Astrocyte (in vitro differentiated cells and primary cell): Measurements from ENCODE around the gene LIN7A. TPM values are rescaled to one million over a fixed set of nuclear protein-coding genes. Genes with fewer than 3 reads are reported as not detected.

Experiments used
- DNase-seq: peaks from one replicate; pipeline ENCODE4 v3.0.0-alpha.2; 2010; ENCODE audit warnings: low read depth
- FAIRE-seq: peaks from 2 replicates; lab custom pipeline; 2011; peaks lifted over from hg19 to GRCh38; lab: Jason Lieb, UNC
- H2AFZ ChIP-seq: 2 replicates; pipeline ENCODE4 v1.6.0; 2012; ENCODE audit warnings: low read depth, low read length, inconsistent platforms
- H3K27ac ChIP-seq: 2 replicates; pipeline ENCODE4 v1.5.1; 2011; ENCODE audit warnings: low read depth, low read length, inconsistent platforms
- H3K27me3 ChIP-seq: 2 replicates; pipeline ENCODE4 v1.6.0; 2011; ENCODE audit warnings: low read length, inconsistent platforms; ENCODE audit not compliant: insufficient read depth
- H3K36me3 ChIP-seq: 2 replicates; pipeline ENCODE4 v1.5.1; 2011; ENCODE audit warnings: low read length, inconsistent platforms; ENCODE audit not compliant: insufficient read depth
- H3K4me1 ChIP-seq: 2 replicates; pipeline ENCODE4 v1.5.1; 2011; ENCODE audit warnings: low read length, inconsistent platforms; ENCODE audit not compliant: insufficient read depth
- H3K4me2 ChIP-seq: 2 replicates; pipeline ENCODE4 v1.6.0; 2012; ENCODE audit warnings: low read length, inconsistent platforms
- H3K4me3 ChIP-seq: 2 replicates; pipeline ENCODE4 v1.5.1; 2011; ENCODE audit warnings: low read depth, mild to moderate bottlenecking, low read length, inconsistent platforms; ENCODE audit not compliant: insufficient read depth
- H3K79me2 ChIP-seq: 2 replicates; pipeline ENCODE4 v1.6.0; 2012; ENCODE audit warnings: mild to moderate bottlenecking, low read length, inconsistent platforms; ENCODE audit not compliant: insufficient read depth
- H3K9ac ChIP-seq: 2 replicates; pipeline ENCODE4 v1.6.0; 2012; ENCODE audit warnings: mild to moderate bottlenecking, low read length, inconsistent platforms
- H3K9me3 ChIP-seq: 2 replicates; pipeline ENCODE4 v1.5.1; 2012; ENCODE audit warnings: low read depth, mild to moderate bottlenecking, low read length, inconsistent platforms; ENCODE audit not compliant: insufficient read depth
- H4K20me1 ChIP-seq: 2 replicates; pipeline ENCODE4 v1.6.0; 2012; ENCODE audit warnings: low read length, inconsistent platforms; ENCODE audit not compliant: insufficient read depth
- H3K27ac Mint-ChIP-seq: one replicate; pipeline ENCODE4 v1.8.0; 2021; ENCODE audit warnings: mild to moderate bottlenecking, mixed read lengths; ENCODE audit not compliant: unreplicated experiment
- H3K27me3 Mint-ChIP-seq: one replicate; pipeline ENCODE4 v1.8.0; 2021; ENCODE audit warnings: low read depth, mixed read lengths; ENCODE audit not compliant: unreplicated experiment
- H3K36me3 Mint-ChIP-seq: one replicate; pipeline ENCODE4 v1.8.0; 2021; ENCODE audit warnings: low read depth, mixed read lengths; ENCODE audit not compliant: unreplicated experiment
- H3K4me1 Mint-ChIP-seq: one replicate; pipeline ENCODE4 v1.8.0; 2021; ENCODE audit warnings: low read depth, mixed read lengths; ENCODE audit not compliant: unreplicated experiment
- H3K4me3 Mint-ChIP-seq: one replicate; pipeline ENCODE4 v1.8.0; 2021; ENCODE audit warnings: mild to moderate bottlenecking, moderate library complexity, mixed read lengths; ENCODE audit not compliant: unreplicated experiment
- H3K9me3 Mint-ChIP-seq: one replicate; pipeline ENCODE4 v1.8.0; 2021; ENCODE audit warnings: mild to moderate bottlenecking, mixed read lengths; ENCODE audit not compliant: unreplicated experiment
- EZH2 ChIP-seq: IDR thresholded peaks from 2 replicates; pipeline ENCODE4 v1.6.1; 2012; ENCODE audit warnings: mild to moderate bottlenecking, low read length, inconsistent platforms; ENCODE audit not compliant: insufficient read depth
- total RNA-seq: library from RNA; stranded (reverse); gene quantifications from 2 replicates; pipeline ENCODE4 v1.2.1, GENCODE V29; 2021
- TF ChIP-seq, protein P1 (sequence below): IDR thresholded peaks from 2 replicates; pipeline ENCODE4 v1.5.1; 2011; ENCODE audit warnings: low read depth, mild to moderate bottlenecking, inconsistent platforms, low read length, moderate library complexity; ENCODE audit not compliant: insufficient read depth

LIN7A gene
- total RNA-seq, 1 donor from 2014 or later = 1.6 TPM

DNA sequence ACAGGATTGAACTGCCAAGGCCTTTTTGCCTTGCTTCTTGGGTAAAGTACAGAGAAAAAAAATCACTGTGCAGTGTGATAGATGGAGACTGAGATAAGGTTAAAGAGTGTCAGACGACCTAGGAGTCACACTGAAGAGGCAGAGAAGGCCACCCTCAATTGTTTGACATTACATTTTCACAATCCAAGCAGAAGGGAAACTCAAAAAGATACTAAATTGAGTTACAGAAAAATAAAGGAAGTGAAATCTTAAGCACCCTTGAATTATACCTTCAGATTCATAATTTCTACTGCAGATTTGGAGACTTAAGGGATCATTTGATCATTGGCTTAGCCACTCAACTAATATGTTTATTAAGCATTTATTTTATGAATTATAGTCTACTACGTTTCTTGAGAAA is 123.9 kb downstream of the LIN7A start:
- DNase-seq (no peak), FAIRE-seq (no peak)
- Mint-ChIP-seq H3K36me3 (no peaks in the 10 kb centered on the region), H3K27ac (no peak overlapping the region), H3K4me3 (no peak overlapping the region), H3K27me3 (no peaks in the 10 kb centered on the region), H3K4me1 (peaks cover 15% of the 10 kb centered on the region), H3K9me3 (no peaks in the 10 kb centered on the region)
- Histone ChIP-seq H3K9me3 (no peaks in the 10 kb centered on the region), H3K79me2 (no peaks in the 10 kb centered on the region), H3K27me3 (no peaks in the 10 kb centered on the region), H4K20me1 (no peaks in the 10 kb centered on the region), H3K4me1 (no peaks in the 10 kb centered on the region), H3K4me3 (no peak overlapping the region), H3K4me2 (no peak overlapping the region), H3K9ac (no peak overlapping the region), H3K27ac (no peak overlapping the region), H3K36me3 (no peaks in the 10 kb centered on the region), H2AFZ (no peak overlapping the region)
- TF ChIP-seq, protein P1, sequence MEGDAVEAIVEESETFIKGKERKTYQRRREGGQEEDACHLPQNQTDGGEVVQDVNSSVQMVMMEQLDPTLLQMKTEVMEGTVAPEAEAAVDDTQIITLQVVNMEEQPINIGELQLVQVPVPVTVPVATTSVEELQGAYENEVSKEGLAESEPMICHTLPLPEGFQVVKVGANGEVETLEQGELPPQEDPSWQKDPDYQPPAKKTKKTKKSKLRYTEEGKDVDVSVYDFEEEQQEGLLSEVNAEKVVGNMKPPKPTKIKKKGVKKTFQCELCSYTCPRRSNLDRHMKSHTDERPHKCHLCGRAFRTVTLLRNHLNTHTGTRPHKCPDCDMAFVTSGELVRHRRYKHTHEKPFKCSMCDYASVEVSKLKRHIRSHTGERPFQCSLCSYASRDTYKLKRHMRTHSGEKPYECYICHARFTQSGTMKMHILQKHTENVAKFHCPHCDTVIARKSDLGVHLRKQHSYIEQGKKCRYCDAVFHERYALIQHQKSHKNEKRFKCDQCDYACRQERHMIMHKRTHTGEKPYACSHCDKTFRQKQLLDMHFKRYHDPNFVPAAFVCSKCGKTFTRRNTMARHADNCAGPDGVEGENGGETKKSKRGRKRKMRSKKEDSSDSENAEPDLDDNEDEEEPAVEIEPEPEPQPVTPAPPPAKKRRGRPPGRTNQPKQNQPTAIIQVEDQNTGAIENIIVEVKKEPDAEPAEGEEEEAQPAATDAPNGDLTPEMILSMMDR = no peak
- TF ChIP-seq EZH2 = no peak

DNA sequence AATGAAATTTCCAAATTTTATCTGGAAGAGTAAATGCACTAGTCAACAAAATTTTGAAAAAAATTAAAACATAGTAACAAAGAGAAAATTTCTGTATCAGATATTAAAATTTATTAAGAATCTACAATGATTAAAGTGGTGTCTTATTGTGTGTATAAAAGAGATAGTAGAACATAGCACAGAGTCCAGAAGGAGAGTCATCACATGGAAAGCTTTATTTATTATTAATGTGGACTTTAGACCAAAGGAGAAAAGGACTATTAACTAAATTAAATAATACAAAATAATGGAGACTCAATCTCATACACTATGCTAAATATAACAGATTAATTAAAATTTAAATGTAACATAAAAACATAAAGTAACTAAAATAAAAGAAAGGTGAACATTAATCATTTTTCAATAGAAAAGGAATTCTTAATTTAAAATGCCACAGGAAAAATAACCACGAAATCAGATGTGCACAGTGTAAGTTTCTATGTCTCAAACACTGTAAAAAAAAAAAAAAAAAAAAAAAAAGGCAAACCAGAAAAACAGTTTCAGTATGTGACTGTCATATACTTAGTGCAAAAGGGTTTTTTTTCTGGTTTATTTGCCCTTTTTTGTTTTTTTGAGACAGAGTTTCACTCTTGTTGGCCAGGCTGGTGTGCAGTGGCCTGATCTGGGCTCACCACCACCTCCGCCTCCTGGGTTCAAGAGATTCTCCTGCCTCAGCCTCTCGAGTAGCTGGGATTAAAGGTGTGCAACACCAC is 125.6 kb downstream of the LIN7A start:
- no peak overlapping the region for H3K4me3 ChIP-seq
- no peak overlapping the region for H3K4me3 Mint-ChIP-seq
- no peak for FAIRE-seq

More for the DNA sequence above, 125.6 kb downstream of the LIN7A start:
- no peak overlapping the region for H3K27ac ChIP-seq
- Mint-ChIP-seq H3K36me3 (no peaks in the 10 kb centered on the region), H3K27me3 (no peaks in the 10 kb centered on the region), H3K4me1 (peaks cover 24% of the 10 kb centered on the region), H3K27ac (no peak overlapping the region), H3K9me3 (no peaks in the 10 kb centered on the region)
- DNase-seq = no peak
- H3K9ac ChIP-seq = no peak overlapping the region
- H3K4me2 ChIP-seq = no peak overlapping the region
- H3K36me3 ChIP-seq = no peaks in the 10 kb centered on the region
- H3K27me3 ChIP-seq = no peaks in the 10 kb centered on the region
- no peaks in the 10 kb centered on the region for H3K79me2 ChIP-seq
- H2AFZ ChIP-seq = no peak overlapping the region
- no peaks in the 10 kb centered on the region for H3K9me3 ChIP-seq
- no peaks in the 10 kb centered on the region for H4K20me1 ChIP-seq
- TF ChIP-seq, protein P1 = no peak
- no peak for TF ChIP-seq EZH2
- H3K4me1 ChIP-seq = no peaks in the 10 kb centered on the region
